K562 (cell line): Measurements from ENCODE around the gene CCDC159. TPM values are rescaled to one million over a fixed set of nuclear protein-coding genes. Genes with fewer than 3 reads are reported as not detected.

Experiments
- CEBPG ChIP-seq, 3 experiments: fragments of 200-800 bp in 1 of 3; sonication (Bioruptor generic) in 1 of 3; sonication (generic) in 1 of 3; formaldehyde crosslinking in 1 of 3; IDR thresholded peaks in 2 of 3; conservative IDR thresholded peaks in 1 of 3; 2 replicates each; pipeline versions ENCODE4 v1.6.1 to v1.8.0; 2016 to 2022; ENCODE audit warnings: missing compliant biosample characterization in 2 of 3, missing genetic modification characterization in 2 of 3, mild to moderate bottlenecking in 1 of 3, missing genetic modification reagents in 1 of 3
- CTBP1 ChIP-seq: fragments of 450-650 bp; IDR thresholded peaks from 2 replicates; pipeline ENCODE4 v1.6.1; 2016; ENCODE audit warnings: borderline replicate concordance
- EHMT2 ChIP-seq: fragments of 450-650 bp; IDR thresholded peaks from 2 replicates; pipeline ENCODE4 v1.6.1; 2018; ENCODE audit warnings: antibody characterized with exemption
- FOSL1 ChIP-seq: fragments of 200-800 bp; sonication (Bioruptor generic); conservative IDR thresholded peaks from 2 replicates; pipeline ENCODE4 v1.6.1; 2016; ENCODE audit warnings: missing genetic modification characterization, missing compliant biosample characterization
- HDAC2 ChIP-seq: fragments of 450-650 bp; IDR thresholded peaks from 2 replicates; pipeline ENCODE4 v1.6.1; 2016; ENCODE audit warnings: mild to moderate bottlenecking
- HDAC8 ChIP-seq: fragments of 450-650 bp; IDR thresholded peaks from 2 replicates; pipeline ENCODE4 v1.6.1; 2016; ENCODE audit warnings: mild to moderate bottlenecking, missing genetic modification characterization, moderate library complexity, missing compliant biosample characterization
- HIVEP1 ChIP-seq: fragments of 250-450 bp; sonication (Bioruptor Pico); IDR thresholded peaks from 2 replicates; pipeline ENCODE4 v1.4.0; 2020; ENCODE audit warnings: mild to moderate bottlenecking
- HMBOX1 ChIP-seq: sonication (generic); IDR thresholded peaks from 2 replicates; pipeline ENCODE4 v1.6.1; 2016
- HOMEZ ChIP-seq: fragments of 250-450 bp; sonication (Bioruptor Pico); IDR thresholded peaks from 2 replicates; pipeline ENCODE4 v1.4.0; 2020; ENCODE audit warnings: mild to moderate bottlenecking, moderate library complexity
- KAT7 ChIP-seq: sonication (generic); formaldehyde crosslinking; IDR thresholded peaks from 2 replicates; pipeline ENCODE4 v1.8.0; 2022; ENCODE audit warnings: missing genetic modification reagents, mild to moderate bottlenecking, borderline replicate concordance
- MBD2 ChIP-seq: sonication (generic); IDR thresholded peaks from 2 replicates; pipeline ENCODE4 v1.6.1; 2016; ENCODE audit warnings: low read depth, borderline replicate concordance
- MCM2 ChIP-seq: fragments of 450-650 bp; IDR thresholded peaks from 2 replicates; pipeline ENCODE4 v1.6.1; 2017; ENCODE audit warnings: low read depth, mild to moderate bottlenecking
- MCM3 ChIP-seq: fragments of 450-650 bp; IDR thresholded peaks from 2 replicates; pipeline ENCODE4 v1.6.1; 2016
- NCOA2 ChIP-seq, 2 experiments: fragments of 450-650 bp; IDR thresholded peaks; 2 replicates each; pipeline ENCODE4 v1.6.1; 2018; ENCODE audit warnings: mild to moderate bottlenecking in 2 of 2, moderate library complexity in 1 of 2; ENCODE audit not compliant: partially characterized antibody in 2 of 2
- POLR2G ChIP-seq: fragments of 200-400 bp; formaldehyde crosslinking; IDR thresholded peaks from 2 replicates; pipeline ENCODE4 v1.6.1; 2017; ENCODE audit warnings: low read depth, mild to moderate bottlenecking, antibody characterized with exemption, low read length, moderate library complexity
- PPARD ChIP-seq: fragments of 250-450 bp; sonication (Bioruptor Pico); IDR thresholded peaks from 2 replicates; pipeline ENCODE4 v1.8.0; 2022; ENCODE audit warnings: inconsistent platforms, mild to moderate bottlenecking, moderate library complexity
- SAFB ChIP-seq: fragments of 200-400 bp; formaldehyde crosslinking; IDR thresholded peaks from 2 replicates; pipeline ENCODE4 v1.6.1; 2017; ENCODE audit warnings: low read depth, low read length, borderline replicate concordance
- SETDB1 ChIP-seq: IDR thresholded peaks from one replicate; pipeline ENCODE4 v1.6.1; 2012; ENCODE audit warnings: low read length, control low read depth, inconsistent platforms
- SIX5 ChIP-seq, 2 experiments: IDR thresholded peaks; 2 replicates each; pipeline ENCODE4 v1.6.1; 2011; ENCODE audit warnings: low read length in 2 of 2, borderline replicate concordance in 1 of 2, low read depth in 1 of 2, mild to moderate bottlenecking in 1 of 2, moderate library complexity in 1 of 2; ENCODE audit not compliant: insufficient read depth in 1 of 2
- SMARCB1 ChIP-seq: IDR thresholded peaks from 2 replicates; pipeline ENCODE4 v1.6.1; 2011; ENCODE audit warnings: improper control_type of control experiment, low read depth; ENCODE audit not compliant: insufficient read length
- SMARCC2 ChIP-seq: fragments of 450-650 bp; IDR thresholded peaks from 2 replicates; pipeline ENCODE4 v1.6.1; 2017; ENCODE audit warnings: antibody characterized with exemption, moderate library complexity, mild to moderate bottlenecking, low read depth
- SMC3 ChIP-seq: conservative IDR thresholded peaks from 2 replicates; pipeline ENCODE4 v1.6.1; 2011; ENCODE audit warnings: low read depth, low read length, improper control_type of control experiment; ENCODE audit not compliant: insufficient read depth
- STAT5B ChIP-seq: fragments of 250-450 bp; sonication (Bioruptor Pico); IDR thresholded peaks from 2 replicates; pipeline ENCODE4 v1.8.0; 2021; ENCODE audit warnings: mild to moderate bottlenecking, inconsistent platforms
- XRCC3 ChIP-seq: fragments of 450-650 bp; IDR thresholded peaks from 2 replicates; pipeline ENCODE4 v1.6.1; 2017; ENCODE audit warnings: mild to moderate bottlenecking, moderate library complexity
- ZC3H4 ChIP-seq: sonication (generic); formaldehyde crosslinking; IDR thresholded peaks from 2 replicates; pipeline ENCODE4 v1.9.0; 2021; ENCODE audit warnings: missing genetic modification reagents, borderline replicate concordance
- ZNF217 ChIP-seq: sonication (generic); formaldehyde crosslinking; IDR thresholded peaks from 2 replicates; pipeline ENCODE4 v1.8.0; 2022; ENCODE audit warnings: mild to moderate bottlenecking, missing genetic modification reagents
- ZNF311 ChIP-seq: fragments of 250-450 bp; sonication (Bioruptor Pico); IDR thresholded peaks from 2 replicates; pipeline ENCODE4 v1.4.0; 2020; ENCODE audit warnings: mild to moderate bottlenecking, moderate library complexity
- ZNF778 ChIP-seq: fragments of 450-650 bp; formaldehyde crosslinking; IDR thresholded peaks from 2 replicates; pipeline ENCODE4 v1.4.0; 2020; ENCODE audit warnings: mild to moderate bottlenecking, moderate library complexity
- polyA plus RNA-seq, 8 experiments: library from polyadenylated mRNA; depleted of rRNA in 4 of 8; stranded (reverse) in 5 of 8; unstranded in 3 of 8; fragments of >200 nt; fragmentation: Nextera tagmentation in 2 of 8; fragmentation: Illumina TruSeq in 1 of 8; extraction: Ambion mirVana in 2 of 8; extraction: Trizol in 1 of 8; gene quantifications; 2 replicates each; pipeline versions ENCODE4 v1.2.1 to v1.2.3, GENCODE V29; 2011 to 2014; ENCODE audit warnings: inconsistent platforms in 1 of 8, missing spikeins in 1 of 8
- total RNA-seq, 7 experiments: library from RNA; depleted of rRNA in 6 of 7; stranded (reverse); fragments of >200 nt in 6 of 7; fragmentation: Illumina TruSeq in 2 of 7; extraction: Trizol in 2 of 7; gene quantifications; 2 replicates each; pipeline versions ENCODE4 v1.2.1 to v1.2.3, GENCODE V29; 2011 to 2021; ENCODE audit warnings: low replicate concordance in 1 of 7

Gene CCDC159
- total and polyA plus RNA-seq, 9 of the 15 experiments (the other 6 are each of a cell fraction or from before 2014, with no cell fraction given) = 0.68 to 10.1 (median 4.7) TPM

- TF ChIP-seq ZNF217 (CRISPR knock-in tag) = no peak
- TF ChIP-seq EHMT2 = no peak
- no peak for TF ChIP-seq PPARD (CRISPR knock-in tag)
- TF ChIP-seq HDAC8 (tag) = no peak
- TF ChIP-seq CTBP1 = peak; percentile 73
- no peak for TF ChIP-seq HIVEP1 (CRISPR knock-in tag)
- TF ChIP-seq KAT7 (CRISPR knock-in tag) = no peak
- 0 out of 2 replicates have a peak, but pooled peaks have one; percentile 42 for TF ChIP-seq HOMEZ
- no peak for TF ChIP-seq SAFB
- no peak for TF ChIP-seq HMBOX1
- no peak for TF ChIP-seq SIX5 (IDR thresholded peaks at IDR 0.05; ENCODE audit: borderline replicate concordance in 1 of 2, insufficient read depth in 1 of 2, low read depth in 1 of 2, low read length in 2 of 2)
- no peak for TF ChIP-seq ZC3H4 (CRISPR knock-in tag)
- TF ChIP-seq POLR2G = peak; percentile 77
- TF ChIP-seq ZNF778 (CRISPR knock-in tag) = no peak
- TF ChIP-seq FOSL1 (tag) = peak; percentile 40
- no peak for TF ChIP-seq ZNF311 (CRISPR knock-in tag)
- TF ChIP-seq CEBPG (CRISPR knock-in tag; IDR thresholded peaks at IDR 0.05) = no peak
- TF ChIP-seq CEBPG (tag; conservative IDR thresholded peaks at IDR 0.05 in 1 of 2, IDR thresholded peaks at IDR 0.05 in 1 of 2) = no peak
- TF ChIP-seq MBD2 = peak; percentile 26; the same call in 1 of the 2 replicates
- TF ChIP-seq SMARCC2 = no peak
- no peak for TF ChIP-seq MCM2
- TF ChIP-seq NCOA2 (IDR thresholded peaks at IDR 0.05; ENCODE audit: partially characterized antibody in 2 of 2) = no peak
- TF ChIP-seq MCM3 = no peak
- TF ChIP-seq SMC3 = peak; percentile 65
- no peak for TF ChIP-seq SETDB1
- TF ChIP-seq STAT5B (CRISPR knock-in tag) = no peak
- no peak for TF ChIP-seq SMARCB1
- no peak; the same call in 1 of the 2 replicates for TF ChIP-seq HDAC2
- TF ChIP-seq XRCC3 = no peak
Observed at GRCh38 chr19:11382898-11383705, 36.8 kb downstream of the CCDC159 start (continued).
